HFFc6 (cell line): ENCODE measurements around the gene NUP93. TPM values are rescaled to one million over a fixed set of nuclear protein-coding genes. Genes with fewer than 3 reads are reported as not detected.

Experiments used
- DNase-seq: peaks from one replicate; pipeline ENCODE4 v3.0.0-alpha.2; 2018
- H3K27ac Mint-ChIP-seq: 2 replicates; pipeline ENCODE4 v1.8.0; 2020; ENCODE audit warnings: mild to moderate bottlenecking, mixed read lengths
- H3K27me3 Mint-ChIP-seq: 2 replicates; pipeline ENCODE4 v1.8.0; 2021; ENCODE audit warnings: mild to moderate bottlenecking, moderate library complexity, mixed read lengths; ENCODE audit not compliant: insufficient read depth
- H3K36me3 Mint-ChIP-seq: 2 replicates; pipeline ENCODE4 v1.8.0; 2021; ENCODE audit warnings: low read depth, mixed read lengths
- H3K4me1 Mint-ChIP-seq: 2 replicates; pipeline ENCODE4 v1.8.0; 2020; ENCODE audit warnings: low read depth, mixed read lengths
- H3K4me3 Mint-ChIP-seq: 2 replicates; pipeline ENCODE4 v1.8.0; 2020; ENCODE audit warnings: mild to moderate bottlenecking, moderate library complexity, mixed read lengths
- H3K9me3 Mint-ChIP-seq: 2 replicates; pipeline ENCODE4 v1.8.0; 2020; ENCODE audit warnings: mild to moderate bottlenecking, mixed read lengths
- CTCF ChIP-seq: fragments of 200-600 bp; sonication (generic); IDR thresholded peaks from 2 replicates; pipeline ENCODE4 v1.5.0; 2021; ENCODE audit warnings: antibody characterized with exemption, mild to moderate bottlenecking
- total RNA-seq, 6 experiments: library from RNA; stranded (reverse); fragmentation: NEBNext Ultra II Directional; extraction: Animal tissue kit (Norgen Biotek cat#: 25700); gene quantifications; 2 replicates in 1 of 6; 3 replicates in 5 of 6; pipeline ENCODE4 v1.2.3, GENCODE V29; 2021

Gene NUP93
- total RNA-seq, 6 experiments from 2014 or later: 58.6 to 84.0 (median 78.8) TPM

- no peak for DNase-seq
- no peak overlapping the region for H3K4me3 Mint-ChIP-seq
- H3K36me3 Mint-ChIP-seq: no peaks in the 10 kb centered on the region
- H3K9me3 Mint-ChIP-seq: no peaks in the 10 kb centered on the region
- H3K4me1 Mint-ChIP-seq: peaks cover 10% of the 10 kb centered on the region
- H3K27ac Mint-ChIP-seq: no peak overlapping the region
- H3K27me3 Mint-ChIP-seq: peaks cover 2% of the 10 kb centered on the region
- TF ChIP-seq CTCF: no peak
These were observed 29.3 kb upstream of the NUP93 start for GRCh38 chr16:56700631-56701030.

DNA sequence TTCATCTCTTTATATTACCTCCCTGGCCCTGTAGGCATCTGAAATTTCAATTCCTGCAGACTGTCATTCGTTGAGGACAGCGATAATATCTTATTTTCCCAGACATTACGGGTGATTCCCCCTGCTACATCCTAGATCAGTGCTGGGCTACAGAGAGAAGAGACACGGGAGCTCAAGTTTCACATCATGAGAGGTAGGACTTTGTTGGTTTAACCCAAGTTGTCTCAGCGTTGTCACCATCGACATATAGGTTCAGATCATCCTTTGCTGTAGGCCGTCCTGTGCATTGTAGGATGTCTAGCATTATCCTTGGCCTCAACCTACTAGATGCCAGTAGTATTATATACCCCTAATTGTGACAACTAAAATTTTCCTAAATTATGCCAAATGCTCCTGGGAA, 28.4 kb upstream of the NUP93 start:
- H3K4me3 Mint-ChIP-seq: no peak overlapping the region
- peaks cover 2% of the 10 kb centered on the region for H3K27me3 Mint-ChIP-seq
- no peak overlapping the region for H3K27ac Mint-ChIP-seq
- no peaks in the 10 kb centered on the region for H3K9me3 Mint-ChIP-seq
- no peaks in the 10 kb centered on the region for H3K36me3 Mint-ChIP-seq
- TF ChIP-seq CTCF: no peak
- no peak for DNase-seq
- peaks cover 10% of the 10 kb centered on the region for H3K4me1 Mint-ChIP-seq

DNA sequence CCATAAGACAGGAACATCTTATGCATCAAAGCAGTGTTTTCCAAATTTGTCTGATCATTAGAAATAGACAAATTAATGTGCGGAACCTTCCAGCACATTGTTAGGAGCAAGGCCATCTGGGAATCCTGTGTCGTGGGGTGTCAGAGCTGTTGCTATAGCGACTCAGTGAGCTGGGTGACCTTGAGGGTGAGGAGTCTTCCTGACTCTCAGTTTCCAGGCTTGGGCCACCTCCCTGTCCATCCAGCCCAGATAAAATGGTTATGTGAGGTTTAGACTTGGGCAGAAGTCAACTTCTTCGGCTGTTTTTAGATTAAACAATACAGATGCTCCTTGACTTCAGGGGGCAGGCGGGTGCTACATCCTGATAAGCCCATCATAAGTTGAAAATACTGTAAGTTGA, 27.1 kb upstream of the NUP93 start:
- Mint-ChIP-seq H3K9me3 (no peaks in the 10 kb centered on the region), H3K27me3 (peaks cover 4% of the 10 kb centered on the region)
- no peak for TF ChIP-seq CTCF

DNA sequence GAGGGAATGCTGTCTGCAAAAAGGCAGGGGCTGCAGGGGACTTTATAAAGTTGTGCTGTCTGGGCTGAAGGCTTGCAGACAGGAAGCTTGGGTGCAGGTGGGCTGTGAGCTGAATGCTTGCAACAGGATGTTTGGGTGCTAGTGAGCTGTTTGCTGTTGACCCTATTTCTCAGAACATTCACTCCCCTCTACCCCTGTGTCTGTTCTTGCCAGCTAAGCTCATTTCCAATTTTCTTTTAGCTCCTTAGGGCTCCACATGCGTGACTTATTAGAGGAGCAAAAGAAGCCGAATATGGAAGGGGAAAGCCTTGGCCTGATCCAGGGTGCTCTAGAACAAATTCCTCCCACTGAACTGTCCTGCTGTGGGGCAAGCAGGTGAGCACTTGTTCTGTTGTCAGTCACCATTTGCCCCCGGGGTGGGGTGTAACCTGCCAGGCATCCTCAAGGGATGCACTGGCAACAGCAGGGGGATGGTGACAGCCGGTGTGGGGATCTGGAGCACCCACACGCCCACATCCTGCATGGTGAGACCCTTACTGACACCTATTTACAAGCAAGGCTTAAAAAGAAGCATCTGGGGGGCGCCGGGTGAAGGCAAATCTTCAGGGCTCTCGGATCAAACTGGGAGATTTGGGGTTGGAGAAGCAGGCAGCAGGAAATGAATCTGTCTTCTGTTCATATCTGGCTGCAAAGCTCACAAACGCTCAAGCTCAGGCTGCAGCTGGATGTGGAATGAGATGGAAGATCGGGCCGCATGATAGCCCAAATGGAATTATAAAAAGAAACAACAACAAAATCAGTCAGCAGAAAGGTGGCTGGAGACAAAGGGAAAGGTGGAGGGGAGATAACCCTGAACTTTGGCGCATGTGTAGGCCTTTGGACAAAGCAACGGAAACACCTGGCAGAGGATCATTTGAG, 21.1 kb upstream of the NUP93 start:
- peaks cover 21% of the 10 kb centered on the region for H3K27me3 Mint-ChIP-seq
- DNase-seq: no peak
- no peak overlapping the region for H3K4me3 Mint-ChIP-seq
- H3K4me1 Mint-ChIP-seq: peaks cover 6% of the 10 kb centered on the region; the same call in 1 of the 2 replicates
- no peaks in the 10 kb centered on the region for H3K36me3 Mint-ChIP-seq
- H3K9me3 Mint-ChIP-seq: no peaks in the 10 kb centered on the region
- no peak for TF ChIP-seq CTCF
- no peak overlapping the region for H3K27ac Mint-ChIP-seq

More for the DNA sequence above, 27.1 kb upstream of the NUP93 start:
- peaks cover 10% of the 10 kb centered on the region for H3K4me1 Mint-ChIP-seq
- H3K36me3 Mint-ChIP-seq: no peaks in the 10 kb centered on the region
- no peak for DNase-seq
- no peak overlapping the region for H3K4me3 Mint-ChIP-seq
- H3K27ac Mint-ChIP-seq: no peak overlapping the region

GRCh38 chr16:56709443-56710040, 20.4 kb upstream of the NUP93 start:
- Mint-ChIP-seq H3K4me3 (no peak overlapping the region), H3K36me3 (no peaks in the 10 kb centered on the region), H3K27me3 (peaks cover 21% of the 10 kb centered on the region), H3K9me3 (no peaks in the 10 kb centered on the region), H3K4me1 (peaks cover 6% of the 10 kb centered on the region; the same call in 1 of the 2 replicates), H3K27ac (no peak overlapping the region)
- DNase-seq: no peak
- TF ChIP-seq CTCF: no peak
